SKM-1 (cell line): Measurements from ENCODE around the gene UNC13D.

Source experiments
- DNase-seq: peaks from one replicate; lab custom pipeline; 2025; ENCODE audit not compliant: unreplicated experiment; lab: John Stamatoyannopoulos, UW

The UNC13D gene

GRCh38 chr17:75834928-75835653, 9.1 kb downstream of the UNC13D start:
- DNase-seq: no peak

DNA sequence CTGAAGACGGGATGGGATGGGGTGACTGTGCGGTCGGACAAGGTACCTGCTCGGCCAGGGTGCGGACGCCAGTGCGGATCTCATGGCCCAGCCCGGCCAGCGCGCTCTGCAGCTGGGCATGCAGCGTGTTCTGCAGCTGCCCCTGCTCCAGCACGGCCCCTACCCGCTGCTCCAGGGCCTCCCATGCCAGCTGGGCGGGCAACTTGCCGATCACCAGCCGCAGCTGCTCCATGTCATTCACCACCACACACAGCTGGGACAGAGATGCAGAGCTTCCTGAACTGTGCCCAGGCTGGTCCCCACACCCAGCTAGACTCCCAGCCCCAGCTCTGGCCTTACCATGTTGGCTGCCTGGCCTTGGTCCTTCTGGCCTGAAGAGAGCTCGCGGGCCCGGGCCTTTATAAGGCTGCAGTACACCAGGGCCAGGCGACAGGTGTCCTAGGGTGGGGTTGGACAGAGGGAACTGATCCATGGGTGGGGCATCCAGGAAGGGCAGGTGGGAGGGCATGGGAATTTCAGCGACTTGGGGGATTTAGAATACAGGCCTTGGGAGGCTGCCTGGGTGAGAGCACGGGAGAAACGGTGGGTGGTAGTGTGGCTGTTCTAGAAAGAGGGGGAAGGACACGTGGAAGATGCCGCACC, 9.8 kb downstream of the UNC13D start:
- DNase-seq: no peak

DNA sequence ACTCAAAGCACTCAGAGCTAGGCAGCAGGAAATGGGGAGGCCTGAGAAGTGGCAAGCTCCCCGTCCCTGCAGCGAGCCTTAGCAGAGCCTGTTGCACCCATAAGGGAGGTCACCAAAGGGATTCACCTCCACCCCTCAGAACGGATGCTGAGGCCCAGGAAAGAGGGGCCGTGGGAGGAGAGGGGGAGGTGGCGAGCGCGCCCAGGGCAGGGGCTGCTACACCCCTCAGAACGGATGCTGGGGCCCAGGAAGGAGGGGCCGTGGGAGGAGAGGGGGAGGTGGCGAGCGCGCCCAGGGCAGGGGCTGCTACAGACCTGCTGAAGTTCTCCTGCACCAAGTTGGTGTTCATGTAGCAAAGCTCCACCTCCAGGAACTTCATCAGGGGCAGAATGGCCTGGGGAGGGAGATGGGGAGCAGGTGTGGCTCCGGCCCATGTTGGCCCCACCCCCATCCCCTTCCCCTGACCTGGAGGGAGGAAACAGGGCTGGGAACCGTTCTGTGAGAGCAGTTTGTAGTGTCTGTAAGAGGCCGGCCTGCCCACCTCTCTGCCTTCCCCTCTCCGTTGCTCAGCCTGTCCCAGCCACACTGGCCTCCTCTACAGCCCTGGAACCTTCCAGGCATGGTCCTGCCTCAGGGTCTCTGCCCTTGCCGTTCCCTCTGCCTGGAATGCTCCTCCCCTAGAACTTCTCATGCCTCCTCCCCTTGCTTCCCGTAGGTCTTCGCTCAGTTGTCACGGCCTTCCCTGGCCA, 11.4 kb downstream of the UNC13D start:
- DNase-seq: no peak

DNA sequence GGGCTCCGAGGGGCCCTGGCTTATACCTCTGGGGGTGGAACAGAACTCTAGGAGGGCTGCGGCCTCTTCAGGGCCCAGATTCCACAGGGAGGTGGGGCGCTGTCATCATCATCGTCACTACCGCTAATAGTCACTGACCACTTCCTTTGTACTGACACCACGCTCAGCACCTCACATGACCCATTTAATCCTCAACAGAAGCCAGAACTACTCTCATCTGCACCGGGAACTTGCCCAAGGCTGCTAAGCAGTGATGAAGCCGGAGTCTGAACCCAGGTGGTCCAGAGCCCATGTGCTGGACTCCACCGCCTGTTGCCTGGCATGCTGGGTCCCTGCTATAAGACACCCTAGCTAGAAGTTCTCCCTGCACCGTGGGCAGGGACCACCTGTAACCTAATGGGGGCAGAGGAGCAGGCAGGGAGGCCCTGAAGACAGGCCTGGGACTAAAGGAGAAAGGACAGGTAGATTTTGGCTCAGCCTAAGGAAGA, 12.0 kb downstream of the UNC13D start:
- DNase-seq: no peak

GRCh38 chr17:75831032-75831571, 13.1 kb downstream of the UNC13D start:
- DNase-seq: no peak

GRCh38 chr17:75830164-75831031, 13.8 kb downstream of the UNC13D start:
- no peak for DNase-seq

GRCh38 chr17:75829747-75830146, 14.5 kb downstream of the UNC13D start:
- no peak for DNase-seq

GRCh38 chr17:75828741-75829140, 15.5 kb downstream of the UNC13D start:
- DNase-seq: no peak

GRCh38 chr17:75828076-75828400, 16.2 kb downstream of the UNC13D start:
- DNase-seq: no peak

DNA sequence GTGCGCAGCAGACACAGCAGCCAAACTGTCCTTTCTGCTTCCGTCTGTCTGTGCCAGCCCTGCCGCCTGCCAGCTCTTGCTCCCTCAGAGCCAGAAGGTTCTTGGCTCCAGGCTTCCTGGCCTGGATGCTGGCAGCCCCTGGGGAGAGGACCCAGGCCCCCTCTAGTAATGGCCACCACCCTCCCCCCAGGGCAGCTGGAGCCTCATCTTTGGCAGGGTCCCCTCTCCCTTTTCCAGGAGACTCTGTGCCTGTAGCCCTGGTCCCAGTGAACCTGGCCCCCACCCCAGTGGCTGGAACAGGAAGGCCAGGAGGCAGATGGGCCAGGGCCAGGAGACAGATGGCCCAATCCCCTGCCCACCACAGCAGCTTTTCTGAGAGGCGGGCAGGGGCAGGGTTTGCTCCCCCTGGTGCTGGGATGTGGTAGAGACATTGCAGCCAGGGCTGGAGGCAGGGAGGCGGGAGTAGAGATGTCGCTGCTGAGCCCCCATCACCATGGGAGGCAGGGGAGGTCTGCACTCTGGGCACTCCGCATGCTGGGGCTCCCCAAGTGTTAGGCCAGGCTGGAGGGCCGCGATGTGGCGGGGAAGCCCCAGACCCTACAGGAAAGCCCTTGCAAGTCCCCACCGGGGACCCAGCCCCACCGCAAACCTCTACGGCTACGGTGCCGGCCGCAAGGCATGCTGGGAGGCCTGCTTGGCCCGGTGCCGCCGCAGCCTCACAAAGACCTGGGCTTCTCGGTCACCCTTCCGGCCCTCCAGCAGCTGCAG, 16.7 kb downstream of the UNC13D start:
- DNase-seq: no peak

DNA sequence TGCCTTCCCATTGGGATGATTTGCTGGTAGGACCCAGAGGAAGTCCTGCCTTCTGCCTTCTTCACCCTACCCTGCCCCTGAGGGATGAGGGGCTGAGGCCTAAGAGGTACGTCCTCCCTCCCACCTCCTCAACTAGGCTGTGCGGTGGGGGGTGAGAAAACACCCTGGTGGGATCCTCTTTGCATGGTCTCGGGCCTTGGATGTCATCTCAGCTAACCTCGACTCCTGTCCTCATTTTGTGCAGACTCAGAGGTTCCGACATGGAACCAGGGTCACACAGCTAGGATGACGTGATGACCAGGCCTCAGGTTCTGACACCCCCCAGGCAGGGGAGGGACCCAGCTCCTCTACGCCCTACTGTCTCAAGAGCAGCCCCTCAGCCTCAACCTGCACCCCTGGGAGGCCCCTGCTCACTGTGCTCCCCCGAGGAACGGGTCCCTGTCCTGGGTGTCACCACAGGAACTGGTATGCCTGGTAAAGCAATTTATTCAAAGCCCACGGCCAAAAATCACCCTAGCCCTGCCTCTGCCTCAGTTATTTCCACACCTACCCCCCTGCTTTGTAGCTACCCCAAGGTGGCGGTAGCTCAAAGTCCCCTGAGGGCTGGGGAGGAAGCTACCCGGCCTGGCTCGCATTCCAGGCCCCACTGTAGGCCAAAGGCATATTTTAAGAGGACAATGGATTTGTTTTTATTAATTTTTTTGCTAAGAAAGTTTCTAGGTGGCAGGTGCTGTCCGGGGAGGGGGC, 17.5 kb downstream of the UNC13D start:
- DNase-seq: no peak

DNA sequence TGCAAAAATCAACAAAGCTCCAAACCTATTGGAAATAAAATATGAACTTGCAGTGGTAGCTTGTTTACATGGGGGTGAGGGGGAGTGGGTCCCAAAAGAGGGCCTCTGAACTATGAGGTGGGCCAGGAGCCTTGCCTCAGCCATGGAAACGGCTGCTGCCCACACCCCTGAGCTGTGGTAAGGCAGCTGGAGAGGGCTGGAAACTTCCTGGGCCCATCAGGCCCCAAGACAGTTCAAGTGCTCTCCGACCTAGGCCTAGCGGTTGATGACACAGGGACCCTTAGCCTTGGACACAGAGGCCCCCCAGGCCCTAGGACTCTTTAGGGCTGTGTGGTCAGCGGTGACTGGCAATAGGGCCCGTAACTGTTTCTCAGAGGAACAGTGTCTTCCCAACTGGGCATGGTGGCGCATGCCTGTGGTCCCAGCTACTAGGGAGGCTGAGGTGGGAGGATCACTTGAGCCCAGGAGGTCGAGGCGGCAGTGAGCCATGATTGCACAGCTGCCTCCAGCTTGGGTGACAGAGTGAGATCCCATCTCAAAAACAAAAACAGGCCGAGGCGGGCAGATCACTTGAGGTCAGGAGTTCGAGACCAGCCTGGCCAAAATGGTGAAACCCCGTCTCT, 18.3 kb downstream of the UNC13D start:
- no peak for DNase-seq

DNA sequence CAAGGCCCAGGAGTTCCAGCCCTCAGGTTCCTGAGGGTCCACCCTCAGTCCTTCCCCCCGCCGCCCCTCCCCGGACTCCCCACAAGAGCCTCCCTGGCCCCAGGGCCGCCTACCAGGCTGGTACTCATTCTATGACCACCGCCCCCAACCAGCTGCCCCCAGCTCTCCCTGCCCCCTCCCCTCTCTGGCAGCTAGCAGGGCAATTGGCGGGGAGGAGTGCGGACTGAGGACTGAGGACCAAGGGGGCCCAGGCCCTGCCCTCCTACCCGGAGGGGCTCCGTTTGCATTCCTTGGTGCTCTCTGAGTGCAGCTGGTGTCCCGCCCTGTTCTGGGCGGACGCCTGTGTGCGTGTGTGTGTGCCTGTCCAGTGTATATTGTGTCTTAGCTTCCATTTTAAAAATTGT, 19.1 kb downstream of the UNC13D start:
- DNase-seq: no peak

GRCh38 chr17:75824666-75825065, 19.5 kb downstream of the UNC13D start:
- DNase-seq: no peak

DNA sequence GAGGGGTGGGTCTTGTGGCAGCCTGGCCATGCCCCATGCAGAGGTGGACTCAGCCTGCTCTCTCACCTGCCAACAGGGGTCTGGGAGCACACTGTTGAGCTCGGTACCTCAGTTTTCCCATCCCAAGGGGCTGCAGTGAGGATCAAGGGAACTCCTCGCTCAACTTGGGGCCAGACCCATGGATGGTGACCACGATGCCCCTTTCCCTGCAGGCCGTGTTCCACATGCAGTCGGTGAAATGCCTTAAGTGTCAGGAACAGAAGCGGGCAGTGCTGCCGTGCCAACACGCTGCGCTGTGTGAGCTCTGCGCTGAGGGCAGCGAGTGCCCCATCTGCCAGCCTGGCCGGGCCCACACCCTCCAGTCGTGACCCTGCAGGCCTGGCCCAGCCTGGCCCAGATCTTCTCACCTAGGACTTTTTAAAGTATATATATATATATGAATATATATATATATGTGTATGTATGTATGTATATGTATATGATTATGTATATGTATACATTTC, 20.1 kb downstream of the UNC13D start:
- DNase-seq: no peak

DNA sequence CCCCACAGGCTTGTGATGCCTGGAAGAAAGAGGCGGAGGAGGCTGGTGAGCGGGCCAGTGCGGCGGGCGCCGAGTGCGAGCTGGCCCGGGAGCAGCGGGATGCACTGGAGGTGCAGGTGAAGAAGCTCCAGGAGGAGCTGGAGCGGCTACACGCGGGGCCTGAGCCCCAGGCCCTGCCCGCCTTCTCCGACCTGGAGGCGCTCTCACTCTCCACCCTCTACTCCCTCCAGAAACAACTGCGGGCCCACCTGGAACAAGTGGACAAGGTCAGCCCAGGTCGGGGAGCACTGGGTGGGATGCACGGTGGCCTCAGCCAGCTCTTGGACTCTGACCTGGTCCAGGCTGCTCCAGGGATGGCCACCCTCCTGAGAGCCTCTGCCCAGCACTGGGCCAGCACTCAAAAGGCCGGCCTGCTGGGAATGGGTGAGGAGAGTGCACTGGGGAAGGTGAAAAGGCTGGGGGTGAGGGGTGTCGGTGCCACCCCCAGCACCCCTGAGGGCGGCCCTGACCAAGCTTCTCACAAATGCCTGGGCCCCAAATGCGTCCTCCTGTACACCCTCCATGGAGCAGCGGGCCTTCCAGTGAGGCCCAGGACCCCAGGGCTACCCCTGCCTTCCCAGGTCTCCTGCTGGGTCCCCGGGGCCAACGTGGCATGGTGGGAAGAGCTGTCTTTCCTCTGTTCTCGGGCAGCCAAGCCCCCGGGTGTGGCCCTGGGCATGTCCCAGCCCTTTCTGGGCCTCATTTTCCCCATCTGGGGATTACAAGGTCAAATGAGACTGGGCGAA, 20.8 kb downstream of the UNC13D start:
- DNase-seq: no peak

DNA sequence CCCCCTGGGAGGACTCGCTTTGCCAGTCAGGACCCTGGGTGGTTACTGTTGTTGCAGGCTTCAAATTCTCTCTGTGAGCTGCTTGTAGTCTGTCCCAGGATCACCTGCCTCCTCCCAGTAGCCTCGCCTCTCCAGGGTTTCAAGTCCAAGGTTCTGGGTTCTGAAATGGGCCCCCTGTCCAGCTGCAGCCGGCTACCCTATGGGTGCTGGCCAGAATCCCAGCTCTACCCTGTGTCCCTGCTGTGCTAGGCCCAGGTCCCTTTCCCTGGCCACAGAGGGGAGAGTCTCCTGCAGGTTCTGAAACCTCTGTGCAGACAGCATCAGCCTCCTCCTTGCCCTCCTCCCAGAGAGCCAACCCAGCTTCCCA, 21.4 kb downstream of the UNC13D start:
- no peak for DNase-seq
